ENCODE results near the gene RPL36A.
A peak's percentile ranks its signal among the peaks of the same experiment; 100 is the strongest.

Gene RPL36A

GRCh38 chrX:101362757-101363156 is 28.1 kb upstream of the RPL36A start:
- Histone ChIP-seq H3K36me3 (ENCODE audit: control insufficient read depth in 1 of 2, insufficient read depth in 2 of 2, low read length in 2 of 2) (no peaks in the 10 kb centered on the region), H3K4ac (ENCODE audit: low read depth, low read length) (no peak overlapping the region), H2BK5ac (ENCODE audit: low read depth, low read length, poor library complexity) (no peak overlapping the region), H4K91ac (ENCODE audit: low read depth, low read length) (no peak overlapping the region), H3K9ac (ENCODE audit: low read length) (no peak overlapping the region), H3K27ac (ENCODE audit: low read depth, low read length) (no peak overlapping the region), H3K27me3 (ENCODE audit: insufficient read depth, low read length) (no peaks in the 10 kb centered on the region), H3K79me2 (ENCODE audit: control insufficient read depth, insufficient read depth, low read length, poor library complexity) (no peaks in the 10 kb centered on the region), H3K4me1 (ENCODE audit: control insufficient read depth in 1 of 2, insufficient read depth in 2 of 2, low read length in 2 of 2) (no peaks in the 10 kb centered on the region), H4K8ac (ENCODE audit: low read depth, low read length) (no peak overlapping the region), H3K4me3 (ENCODE audit: low read depth, low read length) (no peak overlapping the region), H3K18ac (ENCODE audit: low read length) (no peak overlapping the region), H3K23ac (ENCODE audit: low read length) (no peak overlapping the region), H2BK12ac (ENCODE audit: low read length) (no peak overlapping the region), H3K14ac (ENCODE audit: low read length) (no peak overlapping the region), H4K12ac (ENCODE audit: low read depth, low read length) (no peak overlapping the region), H3K79me1 (ENCODE audit: low read length) (no peaks in the 10 kb centered on the region), H3K4me2 (ENCODE audit: low read length) (no peak overlapping the region), H2AFZ (ENCODE audit: insufficient read depth, low read length, poor library complexity) (no peak overlapping the region), H3K9me3 (ENCODE audit: insufficient read depth, low read depth, low read length) (no peaks in the 10 kb centered on the region), H2BK120ac (ENCODE audit: insufficient read depth, low read length, poor library complexity) (no peak overlapping the region), H2AK5ac (ENCODE audit: low read length) (no peak overlapping the region)
- peak; percentile 13 to 59 for DNase-seq

GRCh38 chrX:101365301-101365795 is 25.5 kb upstream of the RPL36A start:
- Histone ChIP-seq H4K91ac (ENCODE audit: low read depth, low read length) (no peak overlapping the region), H3K4me1 (ENCODE audit: control insufficient read depth in 1 of 2, insufficient read depth in 2 of 2, low read length in 2 of 2) (no peaks in the 10 kb centered on the region), H3K4me2 (ENCODE audit: low read length) (no peak overlapping the region), H3K27me3 (ENCODE audit: insufficient read depth, low read length) (no peaks in the 10 kb centered on the region), H3K36me3 (ENCODE audit: control insufficient read depth in 1 of 2, insufficient read depth in 2 of 2, low read length in 2 of 2) (no peaks in the 10 kb centered on the region), H3K14ac (ENCODE audit: low read length) (no peak overlapping the region), H2AFZ (ENCODE audit: insufficient read depth, low read length, poor library complexity) (no peak overlapping the region), H3K4ac (ENCODE audit: low read depth, low read length) (no peak overlapping the region), H3K18ac (ENCODE audit: low read length) (no peak overlapping the region), H3K9me3 (ENCODE audit: insufficient read depth, low read depth, low read length) (no peaks in the 10 kb centered on the region), H4K8ac (ENCODE audit: low read depth, low read length) (no peak overlapping the region), H3K23ac (ENCODE audit: low read length) (no peak overlapping the region), H3K27ac (ENCODE audit: low read depth, low read length) (no peak overlapping the region), H2BK12ac (ENCODE audit: low read length) (no peak overlapping the region), H2AK5ac (ENCODE audit: low read length) (no peak overlapping the region), H3K79me2 (ENCODE audit: control insufficient read depth, insufficient read depth, low read length, poor library complexity) (no peaks in the 10 kb centered on the region), H3K9ac (ENCODE audit: low read length) (no peak overlapping the region), H4K12ac (ENCODE audit: low read depth, low read length) (no peak overlapping the region), H2BK5ac (ENCODE audit: low read depth, low read length, poor library complexity) (no peak overlapping the region), H2BK120ac (ENCODE audit: insufficient read depth, low read length, poor library complexity) (no peak overlapping the region), H3K79me1 (ENCODE audit: low read length) (no peaks in the 10 kb centered on the region), H3K4me3 (ENCODE audit: low read depth, low read length) (no peak overlapping the region)
- DNase-seq, result no peak
- WGBS (ENCODE audit: extremely low coverage, insufficient coverage, insufficient read length), result no CpG with 5 or more reads among the region's 1 CpG

- Histone ChIP-seq H3K4me2 (ENCODE audit: low read length) (no peak overlapping the region), H3K79me2 (ENCODE audit: control insufficient read depth, insufficient read depth, low read length, poor library complexity) (no peaks in the 10 kb centered on the region), H3K4me1 (ENCODE audit: control insufficient read depth in 1 of 2, insufficient read depth in 2 of 2, low read length in 2 of 2) (no peaks in the 10 kb centered on the region), H3K9ac (ENCODE audit: low read length) (no peak overlapping the region), H2AFZ (ENCODE audit: insufficient read depth, low read length, poor library complexity) (no peak overlapping the region), H2BK120ac (ENCODE audit: insufficient read depth, low read length, poor library complexity) (no peak overlapping the region), H3K27me3 (ENCODE audit: insufficient read depth, low read length) (no peaks in the 10 kb centered on the region), H4K91ac (ENCODE audit: low read depth, low read length) (no peak overlapping the region), H3K27ac (ENCODE audit: low read depth, low read length) (no peak overlapping the region), H3K14ac (ENCODE audit: low read length) (no peak overlapping the region), H3K18ac (ENCODE audit: low read length) (no peak overlapping the region), H2BK12ac (ENCODE audit: low read length) (no peak overlapping the region), H3K36me3 (ENCODE audit: control insufficient read depth in 1 of 2, insufficient read depth in 2 of 2, low read length in 2 of 2) (no peaks in the 10 kb centered on the region), H3K9me3 (ENCODE audit: insufficient read depth, low read depth, low read length) (no peaks in the 10 kb centered on the region), H2BK5ac (ENCODE audit: low read depth, low read length, poor library complexity) (no peak overlapping the region), H3K79me1 (ENCODE audit: low read length) (no peaks in the 10 kb centered on the region), H3K4ac (ENCODE audit: low read depth, low read length) (no peak overlapping the region), H4K12ac (ENCODE audit: low read depth, low read length) (no peak overlapping the region), H4K8ac (ENCODE audit: low read depth, low read length) (no peak overlapping the region), H3K23ac (ENCODE audit: low read length) (no peak overlapping the region), H2AK5ac (ENCODE audit: low read length) (no peak overlapping the region), H3K4me3 (ENCODE audit: low read depth, low read length) (no peak overlapping the region)
- DNase-seq, result no peak
Observed at GRCh38 chrX:101368800-101369199, 22.0 kb upstream of the RPL36A start.

GRCh38 chrX:101369687-101370086 is 21.1 kb upstream of the RPL36A start:
- no peak overlapping the region for H2BK12ac ChIP-seq (ENCODE audit: low read length)
- no peaks in the 10 kb centered on the region for H3K27me3 ChIP-seq (ENCODE audit: insufficient read depth, low read length)
- no peak for DNase-seq
- H4K91ac ChIP-seq (ENCODE audit: low read depth, low read length), result no peak overlapping the region
- no peaks in the 10 kb centered on the region for H3K79me1 ChIP-seq (ENCODE audit: low read length)
- no peaks in the 10 kb centered on the region for H3K4me1 ChIP-seq (ENCODE audit: control insufficient read depth in 1 of 2, insufficient read depth in 2 of 2, low read length in 2 of 2)
- no peaks in the 10 kb centered on the region for H3K9me3 ChIP-seq (ENCODE audit: insufficient read depth, low read depth, low read length)
- WGBS (ENCODE audit: extremely low coverage, insufficient coverage, insufficient read length), result 98% methylated on average over 3 of the region's 6 CpGs
- no peak overlapping the region for H3K23ac ChIP-seq (ENCODE audit: low read length)
- no peak overlapping the region for H2AK5ac ChIP-seq (ENCODE audit: low read length)
- H4K12ac ChIP-seq (ENCODE audit: low read depth, low read length), result no peak overlapping the region
- no peak overlapping the region for H3K27ac ChIP-seq (ENCODE audit: low read depth, low read length)
- no peak overlapping the region for H2BK5ac ChIP-seq (ENCODE audit: low read depth, low read length, poor library complexity)
- H3K36me3 ChIP-seq (ENCODE audit: control insufficient read depth in 1 of 2, insufficient read depth in 2 of 2, low read length in 2 of 2), result no peaks in the 10 kb centered on the region
- no peak overlapping the region for H3K4me2 ChIP-seq (ENCODE audit: low read length)
- H3K4ac ChIP-seq (ENCODE audit: low read depth, low read length), result no peak overlapping the region
- H3K79me2 ChIP-seq (ENCODE audit: control insufficient read depth, insufficient read depth, low read length, poor library complexity), result no peaks in the 10 kb centered on the region
- no peak overlapping the region for H4K8ac ChIP-seq (ENCODE audit: low read depth, low read length)
- no peak overlapping the region for H3K14ac ChIP-seq (ENCODE audit: low read length)
- H3K4me3 ChIP-seq (ENCODE audit: low read depth, low read length), result no peak overlapping the region
- no peak overlapping the region for H3K18ac ChIP-seq (ENCODE audit: low read length)
- no peak overlapping the region for H2BK120ac ChIP-seq (ENCODE audit: insufficient read depth, low read length, poor library complexity)
- H3K9ac ChIP-seq (ENCODE audit: low read length), result no peak overlapping the region
- no peak overlapping the region for H2AFZ ChIP-seq (ENCODE audit: insufficient read depth, low read length, poor library complexity)
